HepG2 (cell line): Measurements from ENCODE around the gene POLQ. TPM values are rescaled to one million over a fixed set of nuclear protein-coding genes. Genes with fewer than 3 reads are reported as not detected.

Source experiments
- ATAC-seq: fragments of 200-7000 bp; cut with Tn5 transposase; 3 replicates; pipeline ENCODE4 v1.9.1; 2020; ENCODE audit warnings: mild to moderate bottlenecking, moderate library complexity
- BruUV-seq: library from RNA; stranded (reverse); fragments of 400-500 nt; replicated peaks from 2 replicates; lab custom pipeline; 2021; lab: Mats Ljungman, UMichigan
- CTCF ChIA-PET: fragments of 300-600 bp; formaldehyde crosslinking; extraction: SDS; loops from one replicate; lab custom pipeline; 2021; ENCODE audit warnings: low total read pairs, inconsistent platforms, low intra/inter-chr PET ratio; lab: Yijun Ruan, JAX
- POLR2A ChIA-PET: fragments of 350-600 bp; sonication (Branson Sonifier 250); formaldehyde crosslinking; loops from one replicate; lab custom pipeline; 2020; ENCODE audit warnings: antibody characterized with exemption, inconsistent platforms; lab: Yijun Ruan, JAX
- DNase-seq: peaks from one replicate; pipeline ENCODE4 v3.0.0-alpha.2; 2015; ENCODE audit warnings: low spot score
- FAIRE-seq: peaks from 3 replicates; lab custom pipeline; 2011; peaks lifted over from hg19 to GRCh38; lab: Jason Lieb, UNC
- H2AFZ ChIP-seq: one replicate; pipeline ENCODE4 v1.6.1; 2011; ENCODE audit warnings: low read length, inconsistent platforms
- H3K27ac ChIP-seq: fragments of 300-600 bp; 3 replicates; pipeline ENCODE4 v1.8.0; 2011; ENCODE audit warnings: mixed run types, mild to moderate bottlenecking, mixed read lengths, low read length, inconsistent platforms; ENCODE audit not compliant: insufficient read depth; ENCODE audit errors: extremely low read length
- H3K27me3 ChIP-seq, 2 experiments: fragments of 200-600 bp in 1 of 2; 2 replicates in 1 of 2; 3 replicates in 1 of 2; pipeline versions ENCODE4 v1.6.0 to v1.8.0; 2011; ENCODE audit warnings: low read length in 2 of 2, mild to moderate bottlenecking in 2 of 2, moderate library complexity in 2 of 2, inconsistent platforms in 1 of 2; ENCODE audit not compliant: insufficient read depth in 2 of 2, control insufficient read depth in 1 of 2
- H3K36me3 ChIP-seq, 2 experiments: fragments of 200-600 bp in 1 of 2; replicated peaks in 1 of 2; 2 replicates in 1 of 2; 3 replicates in 1 of 2; pipeline versions ENCODE4 v1.5.1 to v1.8.0; 2011; ENCODE audit warnings: low read length in 2 of 2, inconsistent platforms in 1 of 2; ENCODE audit not compliant: insufficient read depth in 2 of 2, control insufficient read depth in 1 of 2
- H3K4me1 ChIP-seq: 2 replicates; pipeline ENCODE4 v1.5.1; 2012; ENCODE audit warnings: low read length, inconsistent platforms; ENCODE audit not compliant: insufficient read depth
- H3K4me2 ChIP-seq: 2 replicates; pipeline ENCODE4 v1.6.0; 2011; ENCODE audit warnings: low read depth, low read length, inconsistent platforms
- H3K4me3 ChIP-seq, 3 experiments: fragments of 200-600 bp in 1 of 3; sonication (generic), shearing (Covaris generic) in 1 of 3; replicated peaks in 1 of 3; 2 replicates each; pipeline ENCODE4 v1.5.1; 2011 to 2016; ENCODE audit warnings: low read length in 3 of 3, inconsistent platforms in 2 of 3, low read depth in 2 of 3, mild to moderate bottlenecking in 2 of 3, control low read depth in 1 of 3, mixed read lengths in 1 of 3; ENCODE audit not compliant: insufficient read depth in 1 of 3
- H3K79me2 ChIP-seq: one replicate; pipeline ENCODE4 v1.6.1; 2011; ENCODE audit warnings: low read length, inconsistent platforms; ENCODE audit not compliant: insufficient read depth
- H3K9ac ChIP-seq: 2 replicates; pipeline ENCODE4 v1.6.0; 2011; ENCODE audit warnings: mild to moderate bottlenecking, low read depth, low read length, inconsistent platforms; ENCODE audit not compliant: insufficient read depth
- H3K9me3 ChIP-seq: 2 replicates; pipeline ENCODE4 v1.5.1; 2012; ENCODE audit warnings: mild to moderate bottlenecking, low read length
- H4K20me1 ChIP-seq: 2 replicates; pipeline ENCODE4 v1.6.0; 2011; ENCODE audit warnings: inconsistent platforms, mild to moderate bottlenecking, low read length, moderate library complexity; ENCODE audit not compliant: insufficient read depth
- IRF2 ChIP-seq: IDR thresholded peaks from 2 replicates; pipeline ENCODE4 v1.6.1; 2018; ENCODE audit warnings: missing genetic modification reagents, missing compliant biosample characterization
- MAFF ChIP-seq: IDR thresholded peaks from 2 replicates; pipeline ENCODE4 v1.6.1; 2011; ENCODE audit warnings: low read depth, low read length, improper control_type of control experiment
- MAFK ChIP-seq, 2 experiments: IDR thresholded peaks in 1 of 2; conservative IDR thresholded peaks in 1 of 2; 2 replicates each; pipeline ENCODE4 v1.6.1; 2011; ENCODE audit warnings: improper control_type of control experiment in 2 of 2, low read length in 2 of 2
- MZF1 ChIP-seq: sonication (generic); formaldehyde crosslinking; IDR thresholded peaks from 2 replicates; pipeline ENCODE4 v1.8.1; 2023; ENCODE audit warnings: mild to moderate bottlenecking, missing genetic modification reagents, borderline replicate concordance
- POLR2A ChIP-seq, 2 experiments: IDR thresholded peaks; 2 replicates each; pipeline ENCODE4 v1.6.1; 2011; ENCODE audit warnings: low read depth in 2 of 2, low read length in 2 of 2, mild to moderate bottlenecking in 1 of 2, moderate library complexity in 1 of 2; ENCODE audit not compliant: insufficient read depth in 1 of 2
- REPIN1 ChIP-seq: sonication (generic); formaldehyde crosslinking; IDR thresholded peaks from 2 replicates; pipeline ENCODE4 v1.8.0; 2022; ENCODE audit warnings: missing genetic modification reagents, low read depth, mild to moderate bottlenecking, borderline replicate concordance
- SAP130 ChIP-seq: IDR thresholded peaks from 2 replicates; pipeline ENCODE4 v1.6.1; 2016; ENCODE audit warnings: low read depth
- WGBS: methylation state at CpG from one replicate; pipeline ENCODE4 v1.1.6; 2017; ENCODE audit warnings: low lambda C conversion rate; 5-methylcytosine and 5-hydroxymethylcytosine counted together
- in situ Hi-C: cut with HindIII; loops from 2 replicates; pipeline ENCODE4 v1.10.0; 2017; ENCODE audit warnings: low pct_unique_long_range_greater_than_20kb; ENCODE audit not compliant: extremely low pct_ligation_motif_present
- intact Hi-C: fragments of 100-400 bp; cut with micrococcal nuclease; formaldehyde crosslinking; loops from one replicate; pipeline ENCODE4 v1.10.0; 2022; ENCODE audit not compliant: unreplicated experiment
- polyA plus RNA-seq, 8 experiments: library from polyadenylated mRNA; depleted of rRNA in 3 of 8; stranded (reverse) in 7 of 8; unstranded in 1 of 8; fragments of >200 nt; fragmentation: Illumina TruSeq in 4 of 8; extraction: Trizol in 4 of 8; gene quantifications; 2 replicates each; pipeline versions ENCODE4 v1.2.1 to v1.2.3, GENCODE V29; 2011 to 2016; ENCODE audit warnings: low read depth in 4 of 8, missing spikeins in 1 of 8, mixed read lengths in 1 of 8; ENCODE audit not compliant: insufficient read depth in 1 of 8
- total RNA-seq, 5 experiments: library from RNA; depleted of rRNA; stranded (reverse); fragments of >200 nt; fragmentation: Illumina TruSeq; extraction: Trizol; gene quantifications; 2 replicates each; pipeline ENCODE4 v1.2.3, GENCODE V29; 2016; ENCODE audit warnings: low read depth in 1 of 5
- TF ChIP-seq, protein P1 (sequence below): sonication (generic); formaldehyde crosslinking; IDR thresholded peaks from 2 replicates; pipeline ENCODE4 v1.4.0; 2020; ENCODE audit warnings: low read depth, mild to moderate bottlenecking, missing genetic modification reagents
- TF ChIP-seq, protein P2 (sequence below): sonication (generic); formaldehyde crosslinking; IDR thresholded peaks from 2 replicates; pipeline ENCODE4 v1.4.0; 2020; ENCODE audit warnings: missing genetic modification reagents
- TF ChIP-seq, protein P3 (sequence below): sonication (generic); IDR thresholded peaks from 2 replicates; pipeline ENCODE4 v1.6.1; 2016; ENCODE audit warnings: low read depth, borderline replicate concordance

POLQ gene
- total and polyA plus RNA-seq, 2 of the 13 experiments (the other 11 are each of a cell fraction or from before 2014, with no cell fraction given), result 2.5 to 18.6 TPM

DNA sequence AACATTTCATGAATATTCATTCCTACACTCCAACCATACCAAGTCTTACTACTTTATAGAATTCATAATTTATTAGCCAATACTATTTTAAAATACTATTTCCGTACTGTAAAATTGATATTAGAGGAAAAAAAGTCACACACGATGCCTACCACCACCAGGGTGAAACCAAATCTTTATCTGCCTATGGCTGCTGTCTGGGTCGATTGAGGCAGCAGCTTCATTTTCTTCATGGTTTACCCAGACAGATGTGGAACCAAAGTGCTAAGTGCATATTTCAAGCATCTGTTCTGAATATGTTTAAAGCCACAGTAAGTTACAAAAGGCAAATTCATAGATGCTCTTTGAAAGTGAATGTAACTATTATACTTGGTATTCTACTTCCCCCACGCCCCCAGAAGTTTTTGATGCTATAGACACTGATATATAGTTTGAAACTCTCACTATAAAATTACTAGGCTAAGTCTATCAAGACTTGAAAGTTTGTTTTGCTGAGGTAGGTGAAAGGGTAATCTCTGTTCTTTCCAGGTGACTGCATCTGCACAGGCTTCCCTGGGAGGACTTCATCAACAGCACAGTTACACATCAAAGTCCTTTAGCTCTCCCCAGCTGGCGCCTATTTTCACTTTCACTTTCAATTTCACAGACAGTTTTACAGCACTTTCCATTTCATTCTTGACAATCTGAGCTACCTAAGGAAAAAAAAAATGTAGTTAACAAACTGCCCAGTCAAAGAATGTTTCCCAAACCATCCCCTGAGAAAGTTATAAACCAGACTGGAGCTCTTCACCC, 113.9 kb downstream of the POLQ start:
- H3K9ac ChIP-seq, result no peak overlapping the region
- ATAC-seq (peak; percentile 43; the same call in 1 of the 3 replicates), FAIRE-seq (no peak), DNase-seq (peak; percentile 35)
- H3K4me3 ChIP-seq, result no peak overlapping the region
- H3K9me3 ChIP-seq, result no peaks in the 10 kb centered on the region
- no peaks in the 10 kb centered on the region for H4K20me1 ChIP-seq
- intact Hi-C loops, result no loop called here
- peaks cover 0 to 32% of the 10 kb centered on the region in 2 experiments; a peak in 2 of 5 replicates for H3K36me3 ChIP-seq
- BruUV-seq, result no TSS peak
- WGBS, result 95% methylated on average over 5 of the region's 5 CpGs
- no peak overlapping the region for H3K27ac ChIP-seq
- TF ChIP-seq, protein P1, sequence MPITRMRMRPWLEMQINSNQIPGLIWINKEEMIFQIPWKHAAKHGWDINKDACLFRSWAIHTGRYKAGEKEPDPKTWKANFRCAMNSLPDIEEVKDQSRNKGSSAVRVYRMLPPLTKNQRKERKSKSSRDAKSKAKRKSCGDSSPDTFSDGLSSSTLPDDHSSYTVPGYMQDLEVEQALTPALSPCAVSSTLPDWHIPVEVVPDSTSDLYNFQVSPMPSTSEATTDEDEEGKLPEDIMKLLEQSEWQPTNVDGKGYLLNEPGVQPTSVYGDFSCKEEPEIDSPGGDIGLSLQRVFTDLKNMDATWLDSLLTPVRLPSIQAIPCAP (CRISPR knock-in tag), result peak; percentile 96; the same call in 1 of the 2 replicates
- TF ChIP-seq MAFK (conservative IDR thresholded peaks at IDR 0.05 in 1 of 2, IDR thresholded peaks at IDR 0.05 in 1 of 2; ENCODE audit: low read length in 2 of 2) (peak in 1 of 2 experiments; percentile 31; a peak in 2 of 4 replicates), REPIN1 (CRISPR knock-in tag) (no peak), MZF1 (CRISPR knock-in tag) (no peak), IRF2 (CRISPR knock-in tag) (peak; percentile 100), POLR2A (IDR thresholded peaks at IDR 0.05; ENCODE audit: insufficient read depth in 1 of 2, low read depth in 2 of 2, low read length in 2 of 2) (no peak), MAFF (peak; percentile 11; the same call in 1 of the 2 replicates), SAP130 (peak; percentile 33; the same call in 1 of the 2 replicates)
- TF ChIP-seq, protein P2, sequence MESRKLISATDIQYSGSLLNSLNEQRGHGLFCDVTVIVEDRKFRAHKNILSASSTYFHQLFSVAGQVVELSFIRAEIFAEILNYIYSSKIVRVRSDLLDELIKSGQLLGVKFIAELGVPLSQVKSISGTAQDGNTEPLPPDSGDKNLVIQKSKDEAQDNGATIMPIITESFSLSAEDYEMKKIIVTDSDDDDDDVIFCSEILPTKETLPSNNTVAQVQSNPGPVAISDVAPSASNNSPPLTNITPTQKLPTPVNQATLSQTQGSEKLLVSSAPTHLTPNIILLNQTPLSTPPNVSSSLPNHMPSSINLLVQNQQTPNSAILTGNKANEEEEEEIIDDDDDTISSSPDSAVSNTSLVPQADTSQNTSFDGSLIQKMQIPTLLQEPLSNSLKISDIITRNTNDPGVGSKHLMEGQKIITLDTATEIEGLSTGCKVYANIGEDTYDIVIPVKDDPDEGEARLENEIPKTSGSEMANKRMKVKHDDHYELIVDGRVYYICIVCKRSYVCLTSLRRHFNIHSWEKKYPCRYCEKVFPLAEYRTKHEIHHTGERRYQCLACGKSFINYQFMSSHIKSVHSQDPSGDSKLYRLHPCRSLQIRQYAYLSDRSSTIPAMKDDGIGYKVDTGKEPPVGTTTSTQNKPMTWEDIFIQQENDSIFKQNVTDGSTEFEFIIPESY (CRISPR knock-in tag), result 0 out of 2 replicates have a peak, but pooled peaks have one; percentile 27
- TF ChIP-seq, protein P3, sequence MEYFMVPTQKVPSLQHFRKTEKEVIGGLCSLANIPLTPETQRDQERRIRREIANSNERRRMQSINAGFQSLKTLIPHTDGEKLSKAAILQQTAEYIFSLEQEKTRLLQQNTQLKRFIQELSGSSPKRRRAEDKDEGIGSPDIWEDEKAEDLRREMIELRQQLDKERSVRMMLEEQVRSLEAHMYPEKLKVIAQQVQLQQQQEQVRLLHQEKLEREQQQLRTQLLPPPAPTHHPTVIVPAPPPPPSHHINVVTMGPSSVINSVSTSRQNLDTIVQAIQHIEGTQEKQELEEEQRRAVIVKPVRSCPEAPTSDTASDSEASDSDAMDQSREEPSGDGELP, result peak; percentile 65; the same call in 1 of the 2 replicates
- no peak overlapping the region for H3K4me2 ChIP-seq
- no peaks in the 10 kb centered on the region for H3K27me3 ChIP-seq
- peak overlapping the region; percentile 12 for H2AFZ ChIP-seq
- ChIA-PET POLR2A (no interaction called here), CTCF (no interaction called here)
- in situ Hi-C loops, result no loop called here
- no peaks in the 10 kb centered on the region for H3K4me1 ChIP-seq
- no peaks in the 10 kb centered on the region for H3K79me2 ChIP-seq
